Prostate gland (tissue), 2 donors: Measurements from ENCODE around the gene SGCA.

Experiments
- POLR2AphosphoS5 ChIP-seq: sonication (generic); formaldehyde crosslinking; IDR thresholded peaks from one replicate; pipeline ENCODE4 v1.6.1; 2017; ENCODE audit warnings: antibody characterized with exemption
- TF ChIP-seq, protein P1 (sequence below), 4 experiments: fragments of 200-600 bp in 2 of 4; fragments of 450-650 bp in 2 of 4; sonication (generic) in 2 of 4; IDR thresholded peaks; 1 replicate in 3 of 4; 2 replicates in 1 of 4; pipeline ENCODE4 v1.5.1; 2016 to 2019; ENCODE audit warnings: antibody characterized with exemption in 4 of 4, mild to moderate bottlenecking in 2 of 4, moderate library complexity in 2 of 4

DNA sequence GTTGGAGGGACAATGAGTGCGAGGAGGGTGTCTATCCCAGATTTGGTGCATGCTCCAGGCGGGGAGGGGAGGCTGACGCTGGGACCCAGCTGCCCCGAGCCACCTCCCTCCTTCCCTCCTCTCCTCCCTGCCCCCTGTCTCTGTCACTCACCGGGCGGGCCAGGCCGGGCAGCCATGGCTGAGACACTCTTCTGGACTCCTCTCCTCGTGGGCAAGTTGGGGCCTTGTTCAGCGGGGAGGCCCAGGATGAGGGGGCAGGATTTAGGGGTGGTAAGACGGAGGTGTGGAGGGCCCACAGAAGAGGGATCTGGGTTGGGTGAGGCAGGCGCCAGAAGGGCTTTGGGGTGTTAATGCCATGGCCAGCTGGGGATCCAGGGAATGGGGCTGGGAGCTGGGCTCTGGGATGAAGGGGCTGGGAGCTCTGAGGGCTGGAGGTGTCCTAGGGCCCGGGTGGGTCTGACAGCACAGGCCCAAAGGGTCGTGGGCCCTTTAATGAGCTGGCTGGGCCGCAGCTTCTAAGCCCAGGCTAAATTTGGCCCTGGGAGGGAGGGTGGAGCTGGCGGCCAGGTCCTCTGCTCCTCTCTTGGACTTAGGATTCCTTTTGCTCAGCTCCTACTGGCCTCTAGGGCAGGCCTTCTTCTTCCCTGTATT is at the start of gene SGCA:
- TF ChIP-seq, protein P1, sequence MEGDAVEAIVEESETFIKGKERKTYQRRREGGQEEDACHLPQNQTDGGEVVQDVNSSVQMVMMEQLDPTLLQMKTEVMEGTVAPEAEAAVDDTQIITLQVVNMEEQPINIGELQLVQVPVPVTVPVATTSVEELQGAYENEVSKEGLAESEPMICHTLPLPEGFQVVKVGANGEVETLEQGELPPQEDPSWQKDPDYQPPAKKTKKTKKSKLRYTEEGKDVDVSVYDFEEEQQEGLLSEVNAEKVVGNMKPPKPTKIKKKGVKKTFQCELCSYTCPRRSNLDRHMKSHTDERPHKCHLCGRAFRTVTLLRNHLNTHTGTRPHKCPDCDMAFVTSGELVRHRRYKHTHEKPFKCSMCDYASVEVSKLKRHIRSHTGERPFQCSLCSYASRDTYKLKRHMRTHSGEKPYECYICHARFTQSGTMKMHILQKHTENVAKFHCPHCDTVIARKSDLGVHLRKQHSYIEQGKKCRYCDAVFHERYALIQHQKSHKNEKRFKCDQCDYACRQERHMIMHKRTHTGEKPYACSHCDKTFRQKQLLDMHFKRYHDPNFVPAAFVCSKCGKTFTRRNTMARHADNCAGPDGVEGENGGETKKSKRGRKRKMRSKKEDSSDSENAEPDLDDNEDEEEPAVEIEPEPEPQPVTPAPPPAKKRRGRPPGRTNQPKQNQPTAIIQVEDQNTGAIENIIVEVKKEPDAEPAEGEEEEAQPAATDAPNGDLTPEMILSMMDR (IDR thresholded peaks at IDR 0.05), result no peak
- TF ChIP-seq POLR2AphosphoS5, result no peak
